Mesenchymal stem cell (in vitro differentiated cells and primary cell): ENCODE measurements around the gene PTGES2.

ENCODE experiments used
- DNase-seq: peaks from one replicate; pipeline ENCODE4 v3.0.0-alpha.2; 2013
- H2AFZ ChIP-seq: one replicate; pipeline ENCODE4 v1.6.1; 2013; ENCODE audit warnings: low read depth, mild to moderate bottlenecking, control low read depth, inconsistent platforms, low read length, moderate library complexity
- H2AK5ac ChIP-seq: 2 replicates; pipeline ENCODE4 v1.6.1; 2013; ENCODE audit warnings: low read length, moderate library complexity, mild to moderate bottlenecking, inconsistent platforms; ENCODE audit not compliant: severe bottlenecking
- H2BK120ac ChIP-seq: one replicate; pipeline ENCODE4 v1.6.1; 2013; ENCODE audit warnings: low read depth, mild to moderate bottlenecking, inconsistent platforms, low read length, moderate library complexity
- H2BK12ac ChIP-seq, 2 experiments: one replicate each; pipeline ENCODE4 v1.6.1; 2013; ENCODE audit warnings: inconsistent platforms in 2 of 2, low read length in 2 of 2, mild to moderate bottlenecking in 2 of 2, moderate library complexity in 2 of 2, control low read depth in 1 of 2
- H2BK15ac ChIP-seq: one replicate; pipeline ENCODE4 v1.6.1; 2013; ENCODE audit warnings: mild to moderate bottlenecking, low read depth, inconsistent platforms; ENCODE audit not compliant: poor library complexity, severe bottlenecking
- H2BK5ac ChIP-seq: 2 replicates; pipeline ENCODE4 v1.6.1; 2013; ENCODE audit warnings: low read depth, mild to moderate bottlenecking, low read length, control low read depth, inconsistent platforms; ENCODE audit not compliant: poor library complexity, severe bottlenecking
- H3K14ac ChIP-seq, 2 experiments: one replicate each; pipeline ENCODE4 v1.6.1; 2013; ENCODE audit warnings: inconsistent platforms in 2 of 2, low read length in 2 of 2, control low read depth in 1 of 2, mild to moderate bottlenecking in 1 of 2, moderate library complexity in 1 of 2
- H3K18ac ChIP-seq, 2 experiments: one replicate each; pipeline ENCODE4 v1.6.1; 2013; ENCODE audit warnings: inconsistent platforms in 2 of 2, low read length in 2 of 2, control low read depth in 1 of 2, low read depth in 1 of 2, mild to moderate bottlenecking in 1 of 2
- H3K23ac ChIP-seq, 2 experiments: one replicate each; pipeline ENCODE4 v1.6.1; 2013; ENCODE audit warnings: inconsistent platforms in 2 of 2, low read length in 2 of 2, mild to moderate bottlenecking in 2 of 2, moderate library complexity in 2 of 2, control low read depth in 1 of 2
- H3K27ac ChIP-seq: 2 replicates; pipeline ENCODE4 v1.5.1; 2013; ENCODE audit warnings: mild to moderate bottlenecking, moderate library complexity, low read length, control low read depth, inconsistent platforms; ENCODE audit not compliant: poor library complexity, severe bottlenecking
- H3K27me3 ChIP-seq, 2 experiments: 2 replicates each; pipeline versions ENCODE4 v1.6.1 to v1.7.0; 2013; ENCODE audit warnings: low read length in 2 of 2, mild to moderate bottlenecking in 2 of 2, moderate library complexity in 2 of 2, control low read depth in 1 of 2, inconsistent platforms in 1 of 2; ENCODE audit not compliant: control insufficient read depth in 1 of 2, insufficient read depth in 1 of 2
- H3K36me3 ChIP-seq, 2 experiments: 2 replicates each; pipeline versions ENCODE4 v1.6.1 to v1.7.0; 2013; ENCODE audit warnings: low read length in 2 of 2, control low read depth in 1 of 2, inconsistent platforms in 1 of 2, low read depth in 1 of 2, mild to moderate bottlenecking in 1 of 2; ENCODE audit not compliant: insufficient read depth in 2 of 2, control insufficient read depth in 1 of 2
- H3K4ac ChIP-seq, 2 experiments: one replicate each; pipeline ENCODE4 v1.6.1; 2013; ENCODE audit warnings: inconsistent platforms in 2 of 2, low read length in 2 of 2, mild to moderate bottlenecking in 2 of 2, moderate library complexity in 2 of 2, control low read depth in 1 of 2, low read depth in 1 of 2
- H3K4me1 ChIP-seq: 2 replicates; pipeline ENCODE4 v1.6.1; 2013; ENCODE audit warnings: low read depth, low read length, control low read depth; ENCODE audit not compliant: control insufficient read depth, insufficient read depth
- H3K4me2 ChIP-seq: 2 replicates; pipeline ENCODE4 v1.6.1; 2013; ENCODE audit warnings: low read length, mild to moderate bottlenecking, inconsistent platforms; ENCODE audit not compliant: poor library complexity, severe bottlenecking
- H3K4me3 ChIP-seq, 2 experiments: 2 replicates each; pipeline versions ENCODE4 v1.5.1 to v1.7.0; 2013; ENCODE audit warnings: low read length in 2 of 2, mild to moderate bottlenecking in 2 of 2, control low read depth in 1 of 2, low read depth in 1 of 2; ENCODE audit not compliant: insufficient read depth in 1 of 2
- H3K79me1 ChIP-seq: replicated peaks from 2 replicates; pipeline ENCODE4 v1.6.1; 2013; ENCODE audit warnings: mild to moderate bottlenecking, control low read depth, low read length, inconsistent platforms; ENCODE audit not compliant: poor library complexity, severe bottlenecking
- H3K9ac ChIP-seq: 2 replicates; pipeline ENCODE4 v1.7.0; 2013; ENCODE audit warnings: mild to moderate bottlenecking, low read length, moderate library complexity
- H3K9me3 ChIP-seq: 2 replicates; pipeline ENCODE4 v1.7.0; 2013; ENCODE audit warnings: mild to moderate bottlenecking, low read length; ENCODE audit not compliant: control insufficient read depth
- H4K8ac ChIP-seq: one replicate; pipeline ENCODE4 v1.6.1; 2013; ENCODE audit warnings: inconsistent platforms, mild to moderate bottlenecking, low read length, moderate library complexity
- H4K91ac ChIP-seq: one replicate; pipeline ENCODE4 v1.6.1; 2013; ENCODE audit warnings: mild to moderate bottlenecking, low read length, inconsistent platforms
- WGBS: methylation state at CpG from one replicate; pipeline ENCODE4 v1.1.7; 2013; ENCODE audit warnings: mixed read lengths; 5-methylcytosine and 5-hydroxymethylcytosine counted together

PTGES2 gene

GRCh38 chr9:128118472-128118857 lies 9.1 kb downstream of the PTGES2 start:
- no peak overlapping the region for H4K8ac ChIP-seq
- H2BK15ac ChIP-seq, result no peak overlapping the region
- no peak overlapping the region for H2BK120ac ChIP-seq
- H3K4me1 ChIP-seq, result peaks cover 7% of the 10 kb centered on the region
- 79% methylated on average over 3 of the region's 3 CpGs for WGBS
- no peak overlapping the region for H3K14ac ChIP-seq
- no peak overlapping the region for H3K4me3 ChIP-seq
- no peak overlapping the region for H3K27ac ChIP-seq
- no peak overlapping the region for H3K4me2 ChIP-seq
- no peak overlapping the region for H2AK5ac ChIP-seq
- H3K4ac ChIP-seq, result no peak overlapping the region
- no peak overlapping the region for H2AFZ ChIP-seq
- H2BK5ac ChIP-seq, result no peak overlapping the region
- H3K36me3 ChIP-seq, result peaks cover 30 to 69% of the 10 kb centered on the region in 2 experiments
- no peak for DNase-seq
- peaks cover 8% of the 10 kb centered on the region for H3K79me1 ChIP-seq
- no peak overlapping the region for H3K18ac ChIP-seq
- H3K9me3 ChIP-seq, result no peaks in the 10 kb centered on the region
- no peaks in the 10 kb centered on the region for H3K27me3 ChIP-seq
- H3K23ac ChIP-seq, result no peak overlapping the region
- H3K9ac ChIP-seq, result peak overlapping the region; percentile 60
- no peak overlapping the region for H2BK12ac ChIP-seq
- H4K91ac ChIP-seq, result peak overlapping the region; percentile 65

DNA sequence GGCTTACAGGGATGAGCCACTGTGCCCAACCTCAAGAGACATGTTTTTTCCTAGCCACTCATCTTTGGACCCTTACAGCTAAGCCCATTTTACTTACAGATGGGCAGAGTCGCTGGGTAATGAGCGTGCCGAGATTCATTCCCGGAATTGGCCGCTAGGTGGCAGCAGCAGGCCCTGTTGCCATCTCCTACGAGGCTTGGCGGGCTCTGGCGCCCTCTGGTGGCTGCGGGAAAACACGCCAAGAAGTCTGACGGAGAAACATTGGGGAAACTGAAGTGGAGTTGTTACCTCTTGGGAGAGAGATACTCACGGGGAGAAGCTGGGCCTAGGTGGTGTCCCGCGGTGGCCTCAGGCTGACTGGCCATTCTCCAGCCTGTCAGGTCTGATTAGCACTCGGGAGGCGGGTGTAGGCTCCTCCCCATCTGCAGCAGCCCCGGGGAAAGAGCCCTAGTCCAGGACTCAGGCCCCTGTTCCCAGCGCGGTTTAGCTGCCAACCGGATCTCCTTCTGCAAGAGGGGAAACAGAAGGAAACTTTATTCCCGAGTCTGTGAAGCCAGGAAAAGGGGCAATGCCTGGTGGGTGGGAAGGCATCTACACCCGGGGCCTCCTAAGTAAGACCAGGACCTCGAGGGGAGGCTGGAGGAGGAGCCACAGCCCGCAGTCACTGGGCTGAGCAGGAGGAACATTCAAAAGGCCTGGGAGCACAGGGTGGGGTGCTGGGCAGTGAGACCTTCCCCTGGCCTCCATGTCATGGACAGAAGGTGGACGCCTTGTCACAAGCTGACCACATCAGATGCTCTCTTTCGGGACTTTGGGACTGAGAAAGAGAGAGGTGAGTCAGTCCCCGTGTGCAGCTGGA lies 9.7 kb downstream of the PTGES2 start:
- Histone ChIP-seq H2BK15ac (peak overlapping the region; percentile 21), H3K79me1 (peaks cover 7% of the 10 kb centered on the region), H3K9ac (peak overlapping the region; percentile 60), H2AFZ (no peak overlapping the region), H3K4me2 (no peak overlapping the region), H4K91ac (no peak overlapping the region), H3K27ac (no peak overlapping the region), H3K23ac (no peak overlapping the region), H3K36me3 (peaks cover 25 to 66% of the 10 kb centered on the region in 2 experiments), H4K8ac (peak overlapping the region; percentile 59), H3K27me3 (no peaks in the 10 kb centered on the region), H3K18ac (no peak overlapping the region), H3K4ac (peak overlapping the region in 1 of 2 experiments; percentile 25), H2BK120ac (no peak overlapping the region), H3K9me3 (no peaks in the 10 kb centered on the region), H2BK12ac (peak overlapping the region in 1 of 2 experiments; percentile 61), H3K4me1 (peaks cover 6% of the 10 kb centered on the region), H3K4me3 (peak overlapping the region in 1 of 2 experiments; percentile 32), H2AK5ac (no peak overlapping the region), H3K14ac (no peak overlapping the region), H2BK5ac (no peak overlapping the region)
- DNase-seq, result peak; percentile 84
- 20% methylated on average over 27 of the region's 27 CpGs for WGBS

GRCh38 chr9:128116104-128117083 lies 11.1 kb downstream of the PTGES2 start:
- H3K9ac ChIP-seq, result no peak overlapping the region
- H3K36me3 ChIP-seq, result peaks cover 12 to 51% of the 10 kb centered on the region in 2 experiments
- H3K79me1 ChIP-seq, result peaks cover 2% of the 10 kb centered on the region
- no peak overlapping the region for H3K27ac ChIP-seq
- no peak overlapping the region for H2AFZ ChIP-seq
- no peak for DNase-seq
- H3K4ac ChIP-seq, result no peak overlapping the region
- no peak overlapping the region for H2AK5ac ChIP-seq
- whole genome bisulfite sequencing, result 93% methylated on average over 13 of the region's 16 CpGs
- no peak overlapping the region for H3K14ac ChIP-seq
- H2BK12ac ChIP-seq, result peak overlapping the region in 1 of 2 experiments; percentile 2
- H3K4me3 ChIP-seq, result no peak overlapping the region
- H3K23ac ChIP-seq, result no peak overlapping the region
- H3K27me3 ChIP-seq, result no peaks in the 10 kb centered on the region
- no peak overlapping the region for H2BK15ac ChIP-seq
- peaks cover 5% of the 10 kb centered on the region for H3K4me1 ChIP-seq
- H3K4me2 ChIP-seq, result no peak overlapping the region
- H2BK120ac ChIP-seq, result no peak overlapping the region
- no peak overlapping the region for H3K18ac ChIP-seq
- no peak overlapping the region for H4K8ac ChIP-seq
- H4K91ac ChIP-seq, result no peak overlapping the region
- no peaks in the 10 kb centered on the region for H3K9me3 ChIP-seq
- H2BK5ac ChIP-seq, result no peak overlapping the region
